Stimulated activated CD4-positive, alpha-beta T cell treated with anti-CD3 and anti-CD28 coated beads, Interleukin-15, amount 100 ng/mL, for 1 hour (primary cell): ENCODE data around the gene GPHN.
"Not testable (repeated sequence)": the region's sequence is repeated elsewhere in the genome, so short reads cannot be mapped to it uniquely, and the experiment has no call there.

Experiments used
- DNase-seq, 2 donors: peaks; one replicate each; pipeline ENCODE4 v3.0.0-alpha.2; 2020; ENCODE audit warnings: low read depth in 1 of 2, low spot score in 1 of 2

GPHN gene

DNA sequence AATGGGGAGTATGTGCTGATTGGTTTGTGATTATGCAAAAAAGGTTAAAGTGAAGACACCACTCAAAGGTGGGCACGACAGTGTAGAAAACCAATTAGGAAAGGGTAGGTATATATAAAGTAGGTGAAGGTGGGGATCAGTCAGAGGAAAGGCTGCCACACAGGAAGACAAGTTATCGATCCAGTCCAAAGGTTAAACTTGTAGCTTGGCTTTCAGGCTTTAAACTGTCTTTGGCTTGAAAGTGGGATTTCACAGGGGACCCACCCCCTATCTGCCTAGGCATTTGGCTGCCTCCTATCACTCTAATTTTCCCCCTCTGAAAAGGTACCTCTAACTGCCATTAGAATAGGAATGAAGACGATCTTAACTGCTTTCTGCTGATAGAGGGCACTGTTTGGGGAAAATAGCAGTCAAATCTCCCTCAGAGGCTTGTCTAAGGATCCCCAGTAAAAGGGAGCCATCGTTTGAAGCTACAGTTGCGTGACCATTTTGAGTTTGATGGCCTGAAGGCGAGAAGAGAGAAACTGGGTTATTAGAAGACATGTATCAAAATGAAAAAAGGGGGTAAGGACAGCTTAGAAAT lies 250.2 kb downstream of the GPHN start:
- DNase-seq, result no peak

GRCh38 chr14:66772146-66772545 lies 264.2 kb downstream of the GPHN start:
- DNase-seq, result no peak

GRCh38 chr14:66782853-66783252 lies 274.9 kb downstream of the GPHN start:
- DNase-seq, result no peak

- no peak for DNase-seq
These were observed 282.2 kb downstream of the GPHN start for GRCh38 chr14:66790101-66790500.

- DNase-seq, result no peak
These were observed 295.0 kb downstream of the GPHN start for GRCh38 chr14:66802962-66803361.

- DNase-seq, result no peak
These were observed 296.2 kb downstream of the GPHN start for GRCh38 chr14:66804141-66804540.

- DNase-seq, result no peak
These were observed 305.7 kb downstream of the GPHN start for GRCh38 chr14:66813636-66814035.

DNA sequence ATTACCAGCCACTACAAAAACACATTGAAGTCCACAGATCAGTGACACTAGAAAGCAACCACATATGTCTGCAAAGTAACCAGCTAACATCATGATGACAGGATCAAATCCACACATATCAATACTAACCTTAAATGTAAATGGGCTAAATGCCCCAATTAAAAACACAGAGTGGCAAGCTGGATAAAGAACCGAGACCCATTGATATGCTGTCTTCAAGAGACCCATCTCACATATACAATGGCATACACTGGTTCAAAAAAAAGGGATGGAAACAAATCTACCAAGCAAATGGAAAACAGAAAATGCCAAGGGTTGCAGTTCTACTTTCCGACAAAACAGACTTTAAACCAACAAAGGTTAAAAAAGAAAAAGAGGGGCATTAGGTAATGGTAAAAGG lies 307.7 kb downstream of the GPHN start:
- no peak for DNase-seq

DNA sequence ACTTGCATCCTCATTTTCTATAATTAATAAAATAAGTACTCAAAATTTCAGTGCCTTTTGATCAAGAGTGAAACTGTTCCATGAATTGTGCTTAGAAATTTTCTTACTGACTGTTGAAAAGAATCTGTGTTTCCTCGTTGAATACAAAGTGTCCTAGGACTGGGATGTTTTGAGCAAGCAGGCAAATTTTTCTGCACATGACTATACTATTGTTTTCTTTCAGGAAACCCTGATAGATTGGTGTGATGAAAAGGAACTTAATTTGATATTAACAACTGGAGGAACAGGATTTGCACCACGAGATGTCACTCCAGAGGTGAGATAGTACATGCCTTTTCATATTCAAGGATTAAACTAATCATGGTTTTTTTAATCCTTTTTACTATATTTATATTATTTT lies 316.3 kb downstream of the GPHN start:
- no peak for DNase-seq

DNA sequence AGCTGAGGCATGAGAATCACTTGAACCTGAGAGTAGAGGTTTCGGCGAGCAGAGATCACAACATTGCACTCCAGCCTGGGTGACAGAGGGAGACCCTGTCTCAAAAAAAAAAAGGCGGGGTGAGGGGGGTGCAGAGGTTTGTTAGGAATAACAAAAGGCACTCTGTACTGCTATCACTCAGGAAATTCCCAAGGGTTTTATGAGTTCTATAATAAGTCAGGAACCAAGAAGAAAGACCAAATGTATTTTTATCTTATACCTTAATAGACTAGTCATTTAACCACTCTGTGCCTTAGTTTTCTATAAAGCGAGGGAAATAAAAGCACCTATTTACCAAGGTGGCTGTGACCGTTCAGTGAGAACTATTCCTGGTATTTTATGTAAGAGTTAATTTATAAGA lies 319.2 kb downstream of the GPHN start:
- DNase-seq, result no peak

GRCh38 chr14:66831173-66831572 lies 323.2 kb downstream of the GPHN start:
- DNase-seq, result no peak

DNA sequence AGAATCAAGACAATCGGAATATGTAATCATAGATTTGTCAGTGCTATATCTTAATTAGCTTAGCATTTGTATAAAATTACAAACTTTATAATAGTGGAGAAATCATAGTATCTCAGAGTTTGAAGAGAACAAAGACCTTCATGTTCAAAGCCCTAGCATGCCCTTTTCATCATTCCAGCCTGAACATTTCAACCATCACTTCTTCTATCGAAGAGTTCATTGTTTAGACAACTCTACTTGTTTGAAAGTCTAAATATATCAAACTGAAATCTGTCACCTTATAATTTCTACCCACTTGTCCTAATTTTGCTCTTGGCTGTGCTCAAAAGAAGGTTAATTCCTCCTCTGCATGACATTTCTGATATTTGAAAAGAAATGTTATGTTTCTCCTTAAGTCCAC lies 325.9 kb downstream of the GPHN start:
- DNase-seq, result no peak

- not testable (repeated sequence) for DNase-seq
These were observed 329.5 kb downstream of the GPHN start for GRCh38 chr14:66837436-66837835.

GRCh38 chr14:66842911-66843512 lies 335.1 kb downstream of the GPHN start:
- no peak for DNase-seq

- DNase-seq, result no peak
These were observed 342.4 kb downstream of the GPHN start for GRCh38 chr14:66850258-66850888.

DNA sequence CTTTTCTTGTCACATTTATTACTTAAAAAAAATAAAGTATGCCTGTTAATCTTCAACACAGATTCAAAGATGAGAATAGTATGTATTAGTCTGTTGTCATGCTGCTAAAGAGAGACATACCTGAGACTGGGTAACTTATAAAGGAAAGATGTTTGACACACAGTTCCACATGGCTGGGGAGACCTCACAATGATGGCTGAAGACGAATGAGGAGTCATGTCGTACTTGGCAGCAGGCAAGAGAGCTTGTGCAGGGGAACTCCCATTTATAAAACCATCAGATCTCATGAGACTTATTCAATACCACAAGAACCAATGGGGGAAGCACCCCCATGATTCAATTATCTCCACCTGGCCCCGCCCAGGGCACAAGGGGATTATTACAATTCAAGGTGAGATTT lies 345.4 kb downstream of the GPHN start:
- no peak for DNase-seq

DNA sequence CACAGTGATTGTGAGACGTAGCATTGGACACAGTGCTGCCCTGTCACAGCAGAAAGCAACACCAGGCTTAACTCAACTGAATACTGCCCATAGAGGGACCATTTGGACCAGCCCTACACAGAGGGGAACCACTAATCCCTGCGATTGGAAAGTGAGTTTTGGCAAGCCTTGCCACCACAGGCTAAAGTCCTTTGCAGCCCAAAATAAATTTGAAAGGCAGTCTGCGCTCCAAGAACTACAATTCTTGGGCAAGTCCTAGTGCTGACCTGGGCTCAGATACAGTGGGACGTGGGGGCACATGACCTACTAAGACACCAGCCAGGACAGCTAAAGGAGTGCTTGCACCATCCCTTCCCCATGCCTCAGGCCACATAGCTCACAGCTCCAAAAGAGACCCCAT lies 349.9 kb downstream of the GPHN start:
- no peak for DNase-seq

DNA sequence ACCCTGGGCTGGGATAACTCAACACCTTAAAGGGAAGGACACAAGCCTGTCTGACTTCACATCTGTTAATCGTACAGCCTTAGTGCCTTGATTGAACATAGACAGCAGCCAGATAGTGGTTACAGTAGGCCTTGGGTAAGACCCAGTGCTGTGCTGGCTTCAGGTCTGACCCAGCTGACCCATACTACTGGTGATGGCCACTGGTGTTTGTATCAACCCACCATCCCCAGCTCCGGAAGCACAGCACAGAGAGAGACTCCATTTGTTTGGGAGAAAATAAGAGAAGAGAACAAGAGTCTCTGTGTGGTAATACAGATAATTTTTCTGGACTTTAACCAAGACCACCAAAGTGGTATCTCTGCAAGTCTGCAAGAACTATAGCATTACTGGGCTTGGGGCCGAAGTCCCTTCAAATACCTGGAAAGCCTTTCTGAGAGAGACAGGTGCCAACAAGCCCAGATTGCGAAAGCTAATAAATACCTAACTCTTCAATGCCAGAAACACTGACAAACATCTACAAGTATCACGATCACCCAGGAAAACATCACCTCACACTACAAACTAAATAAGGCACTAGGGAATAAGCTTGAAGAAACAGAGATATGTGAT lies 351.2 kb downstream of the GPHN start:
- no peak for DNase-seq

DNA sequence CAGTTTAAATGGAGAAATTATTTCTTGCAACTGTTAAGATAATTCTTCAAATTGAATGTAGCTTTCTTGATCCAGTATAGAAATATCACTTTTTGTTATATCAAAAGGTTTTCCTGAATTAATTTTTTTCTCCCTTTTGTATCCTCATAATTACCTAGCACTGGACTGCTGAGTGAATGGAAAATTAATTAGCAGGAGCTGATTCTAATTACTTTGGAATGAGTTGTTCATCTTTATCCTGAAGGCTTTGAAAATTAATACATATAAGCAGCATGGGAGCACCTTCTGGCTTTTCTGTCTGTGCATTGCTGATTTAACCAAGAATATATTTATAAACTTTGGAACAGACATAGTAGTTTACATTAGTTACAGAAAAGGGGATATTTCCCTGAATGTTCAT lies 373.6 kb downstream of the GPHN start:
- DNase-seq, result no peak

DNA sequence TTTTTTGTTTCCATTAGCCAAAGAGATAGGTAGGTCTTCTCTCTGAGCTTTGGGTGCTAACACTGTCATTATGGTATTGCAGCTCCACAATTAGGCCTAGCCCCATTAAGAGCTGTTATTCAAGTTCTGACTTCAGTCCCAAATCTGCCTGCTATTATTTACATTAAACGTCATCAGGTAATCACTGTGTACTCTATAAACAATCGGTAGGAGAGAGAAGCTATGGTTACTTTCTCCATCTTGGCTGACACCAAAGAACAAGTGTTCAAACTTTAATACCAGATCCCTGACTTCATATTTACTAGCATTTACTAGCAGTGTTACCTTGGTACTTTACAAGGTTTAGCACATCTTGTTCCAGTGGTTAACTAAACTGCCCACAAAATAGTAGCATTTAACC lies 376.2 kb downstream of the GPHN start:
- no peak for DNase-seq

DNA sequence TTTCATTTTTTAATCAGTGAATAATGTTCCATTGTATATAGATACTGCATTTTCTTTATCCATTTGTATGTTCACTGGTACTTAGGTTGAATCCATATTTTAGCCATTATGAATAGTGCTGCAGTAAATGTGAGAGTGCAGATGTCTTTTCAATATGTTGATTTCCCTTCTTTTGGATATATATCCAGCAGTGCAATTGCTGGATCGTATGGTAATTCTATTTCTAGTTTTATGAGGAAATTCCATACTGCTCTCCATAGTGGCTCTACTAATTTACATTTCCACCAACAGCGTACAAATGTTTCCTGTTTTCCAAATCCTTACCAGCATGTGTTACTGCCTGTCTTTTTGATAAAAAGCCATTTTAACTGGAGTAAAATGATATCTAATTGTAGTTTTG lies 392.8 kb downstream of the GPHN start:
- DNase-seq, result no peak

DNA sequence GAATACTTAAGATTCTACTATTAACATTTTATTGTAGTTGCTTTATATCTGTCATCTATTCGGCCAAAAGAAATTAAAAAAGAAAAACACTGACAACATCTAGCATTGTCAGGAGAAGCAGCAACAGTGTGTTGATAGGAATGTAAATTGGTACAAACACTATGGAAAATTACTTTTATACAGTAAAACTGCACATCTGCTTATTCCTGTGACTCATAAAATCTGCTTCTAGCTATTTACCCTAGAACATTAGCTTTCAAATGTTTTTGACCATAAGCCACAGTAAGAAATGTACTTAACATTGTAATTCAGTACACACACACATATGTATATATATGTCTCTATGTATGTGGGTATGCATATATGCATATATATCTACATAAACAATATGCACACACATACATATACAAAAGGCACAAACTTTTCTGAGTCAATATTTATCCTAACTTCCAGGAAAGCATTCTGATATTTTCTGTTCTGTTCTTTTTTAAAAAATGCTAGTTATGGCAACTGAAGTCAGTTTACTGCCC lies 402.4 kb downstream of the GPHN start:
- DNase-seq, result no peak
